HG03045 (cell line): ENCODE measurements around the gene CACNA1S.

Source experiments
- ATAC-seq: cut with Tn5 transposase; IDR thresholded peaks from one replicate; pipeline ENCODE4 v1.9.1; 2021; ENCODE audit warnings: mild to moderate bottlenecking, moderate library complexity; ENCODE audit not compliant: unreplicated experiment

The CACNA1S gene

GRCh38 chr1:201119206-201120197 is 7.3 kb upstream of the CACNA1S start:
- ATAC-seq = no peak

- no peak for ATAC-seq
These were observed 3.9 kb upstream of the CACNA1S start for GRCh38 chr1:201116091-201116490.

GRCh38 chr1:201115390-201115937 is 3.2 kb upstream of the CACNA1S start:
- ATAC-seq = no peak

- ATAC-seq = peak; percentile 81
These were observed 2.3 kb upstream of the CACNA1S start for GRCh38 chr1:201114245-201115131.

- no peak for ATAC-seq
These were observed 1.4 kb upstream of the CACNA1S start for GRCh38 chr1:201113451-201114244.

GRCh38 chr1:201112926-201113325 is 700 bp upstream of the CACNA1S start:
- no peak for ATAC-seq

GRCh38 chr1:201111672-201112071 is 554 bp downstream of the CACNA1S start:
- ATAC-seq = no peak

- ATAC-seq = no peak
These were observed 1.1 kb downstream of the CACNA1S start for GRCh38 chr1:201111156-201111555.

GRCh38 chr1:201110616-201111015 is 1.6 kb downstream of the CACNA1S start:
- no peak for ATAC-seq

GRCh38 chr1:201110138-201110537 is 2.1 kb downstream of the CACNA1S start:
- ATAC-seq = no peak

- no peak for ATAC-seq
These were observed 2.6 kb downstream of the CACNA1S start for GRCh38 chr1:201109651-201110050.

- ATAC-seq = no peak
These were observed 3.6 kb downstream of the CACNA1S start for GRCh38 chr1:201108614-201109013.

GRCh38 chr1:201105688-201106087 is 6.5 kb downstream of the CACNA1S start:
- no peak for ATAC-seq

- ATAC-seq = no peak
These were observed 8.1 kb downstream of the CACNA1S start for GRCh38 chr1:201104141-201104540.

- ATAC-seq = no peak
These were observed 8.6 kb downstream of the CACNA1S start for GRCh38 chr1:201103666-201104065.

GRCh38 chr1:201100169-201100930 is 11.9 kb downstream of the CACNA1S start:
- ATAC-seq = no peak

- ATAC-seq = no peak
These were observed 13.1 kb downstream of the CACNA1S start for GRCh38 chr1:201098992-201099677.

GRCh38 chr1:201096977-201097856 is 15.0 kb downstream of the CACNA1S start:
- no peak for ATAC-seq
